ENCODE data around the gene C6orf132.

The C6orf132 gene

DNA sequence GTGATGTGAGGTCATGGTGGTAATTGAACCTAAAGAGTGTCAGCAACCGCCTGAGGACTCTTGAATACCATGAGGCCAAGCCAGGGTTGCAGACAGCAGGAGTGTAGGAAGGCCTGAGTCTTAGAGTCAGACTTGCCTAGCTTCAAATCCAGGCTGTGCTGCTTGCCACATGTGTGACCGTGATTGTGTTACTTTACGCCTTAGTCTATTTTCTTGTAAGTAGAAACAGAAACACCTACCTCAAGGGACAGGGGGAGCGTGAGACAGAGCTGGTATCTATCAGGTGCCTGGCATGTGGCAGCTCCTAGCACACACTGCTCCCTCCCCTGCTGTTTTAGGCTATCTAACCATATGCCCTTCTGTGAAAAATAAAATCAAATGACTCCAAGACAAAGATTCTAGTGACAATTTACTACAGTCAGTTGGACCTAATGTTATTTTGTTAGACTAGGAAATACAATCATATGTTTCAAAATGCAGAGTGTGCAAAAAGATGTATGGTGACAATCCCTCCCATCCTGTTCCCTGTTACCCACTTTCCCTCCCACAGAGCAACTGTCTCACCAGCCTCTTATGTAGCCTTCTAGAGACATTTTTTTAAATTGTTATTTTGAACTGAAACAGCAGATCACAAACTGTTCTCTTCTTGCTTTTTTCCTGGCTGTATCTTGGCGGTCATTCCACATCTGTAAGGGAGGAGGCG, 70.4 kb downstream of the C6orf132 start:
- no peak for DNase-seq

DNA sequence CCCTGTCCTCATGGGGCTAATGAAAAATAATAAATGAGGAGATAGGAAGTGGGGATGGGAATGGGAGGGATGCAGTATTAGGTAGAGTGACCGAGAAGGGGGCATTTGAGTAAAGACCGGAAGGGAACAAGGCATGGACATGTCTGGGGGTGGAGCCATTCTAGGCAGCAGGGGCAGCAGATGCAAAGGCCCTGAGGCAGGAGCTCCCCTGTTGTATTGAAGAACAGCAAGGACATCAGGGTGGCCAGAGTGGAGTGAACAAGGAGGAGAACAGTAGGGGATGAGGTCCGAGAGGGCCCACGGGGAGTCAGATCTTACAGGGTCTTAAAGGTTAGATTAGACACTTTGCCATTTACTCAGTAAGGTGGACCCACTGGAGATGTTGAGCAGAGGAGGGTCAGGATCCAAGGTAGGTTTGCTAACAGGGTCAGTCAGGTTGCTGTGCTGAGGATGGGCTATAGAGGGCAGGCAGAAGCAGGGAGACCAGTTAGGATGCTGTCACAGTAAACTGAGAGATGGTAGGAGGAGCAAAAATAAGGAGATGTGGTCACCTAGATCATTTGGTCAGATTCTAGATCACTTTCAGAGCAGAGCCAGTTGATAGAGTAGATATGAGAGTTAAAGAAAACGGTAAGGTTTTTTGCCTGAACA, 73.4 kb downstream of the C6orf132 start:
- no peak for DNase-seq

DNA sequence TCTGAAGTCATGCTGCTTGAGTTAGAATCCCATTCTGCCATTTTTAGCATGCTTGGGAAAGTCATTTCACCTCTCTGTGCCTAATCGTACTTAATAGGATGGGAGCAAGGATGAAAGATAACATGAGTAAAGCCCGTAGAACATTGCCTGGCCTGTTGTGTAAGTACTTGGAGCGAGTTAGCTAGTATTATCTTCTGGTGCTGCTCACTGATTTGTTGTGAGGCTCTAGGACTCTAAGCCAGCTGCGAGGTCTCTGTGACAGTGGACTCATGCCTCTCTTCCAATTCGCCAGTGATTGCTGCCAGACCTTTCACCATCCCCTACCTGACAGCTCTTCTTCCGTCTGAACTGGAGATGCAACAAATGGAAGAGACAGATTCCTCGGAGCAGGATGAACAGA, 74.2 kb downstream of the C6orf132 start:
- DNase-seq, result no peak

DNA sequence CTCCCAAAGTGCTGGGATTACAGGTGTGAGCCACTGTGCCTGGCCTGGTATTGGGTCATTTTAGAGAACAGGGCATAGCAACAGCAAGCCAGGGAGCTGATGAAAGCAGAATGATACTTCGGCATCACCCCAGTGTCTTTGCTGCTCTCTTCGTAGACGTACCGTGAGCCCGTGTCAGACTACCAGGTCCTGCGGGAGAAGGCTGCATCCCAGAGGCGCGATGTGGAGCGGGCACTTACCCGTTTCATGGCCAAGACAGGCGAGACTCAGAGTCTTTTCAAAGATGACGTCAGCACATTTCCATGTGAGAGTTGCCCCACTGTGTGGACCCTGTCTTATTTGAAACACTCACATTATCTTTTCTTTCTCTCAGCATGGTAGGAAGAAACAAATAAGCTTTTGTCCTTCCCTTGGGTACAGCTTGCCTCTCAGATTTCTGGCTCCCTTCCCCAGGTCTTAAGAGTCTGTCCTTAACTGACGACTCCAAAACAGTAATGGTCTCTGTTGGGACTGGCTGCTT, 76.2 kb downstream of the C6orf132 start:
- DNase-seq, result no peak

DNA sequence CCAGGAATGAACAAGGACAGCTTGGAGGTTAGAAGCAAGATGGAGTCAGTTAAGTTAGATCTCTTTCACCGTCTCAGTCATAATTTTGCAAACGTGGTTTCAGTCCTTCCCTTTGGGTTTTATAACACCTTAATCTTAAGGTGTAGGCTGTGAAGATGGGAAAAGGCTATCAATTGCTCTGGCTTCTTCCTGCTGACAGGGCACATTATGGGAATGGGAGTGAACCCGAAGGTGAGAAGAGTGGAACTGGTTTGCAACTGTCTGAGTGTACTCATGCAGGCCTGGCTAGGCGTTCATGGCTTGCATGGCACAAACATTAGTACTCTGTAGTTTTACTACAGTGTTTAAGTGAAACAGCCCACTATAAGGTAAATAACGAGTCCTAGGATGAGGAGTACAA, 82.7 kb downstream of the C6orf132 start:
- no peak for DNase-seq

DNA sequence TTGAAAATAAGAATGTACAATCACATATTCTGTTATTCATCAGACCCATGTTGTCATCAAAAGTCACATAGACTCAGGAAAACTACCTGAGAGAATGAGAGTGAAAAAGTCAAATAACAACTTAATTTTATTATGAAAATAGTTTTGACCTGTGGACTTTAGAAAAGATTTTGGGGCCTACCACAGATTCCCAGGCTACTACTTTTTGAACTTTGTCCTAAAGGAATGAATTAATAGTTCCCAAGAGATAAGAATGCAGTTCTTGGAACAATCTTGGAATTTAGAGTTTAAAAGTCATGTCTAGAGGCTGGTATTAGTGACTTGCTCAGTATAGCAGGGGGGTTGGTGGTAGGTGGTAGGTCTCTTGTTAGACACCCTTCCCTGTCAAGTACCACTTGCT, 88.8 kb downstream of the C6orf132 start:
- DNase-seq, result no peak

DNA sequence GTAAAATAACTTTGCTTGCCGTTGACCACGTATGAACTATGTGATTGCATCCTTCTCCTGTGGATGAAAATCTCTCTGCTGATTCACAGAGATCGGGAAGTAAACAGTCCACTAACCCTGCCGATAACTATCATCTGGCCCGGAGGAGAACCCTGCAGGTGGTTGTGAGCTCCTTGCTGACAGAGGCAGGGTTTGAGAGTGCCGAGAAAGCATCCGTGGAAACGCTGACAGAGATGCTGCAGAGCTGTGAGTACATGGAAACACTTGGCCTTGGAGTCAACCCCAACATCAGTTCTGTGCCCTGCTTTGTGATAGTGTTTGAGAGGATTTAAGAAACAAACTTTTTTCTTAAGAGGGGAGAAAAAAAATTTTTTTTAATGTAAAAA, 91.2 kb downstream of the C6orf132 start:
- DNase-seq, result no peak

Data from NK-92 treated with Interleukin-12 subunit alpha and Interleukin-12 subunit beta, amount 100 ng/mL, for 24 hours (cell line).